Measurements from ENCODE around the gene EPHA8.

The EPHA8 gene

GRCh38 chr1:22627331-22627730 lies 64.0 kb downstream of the EPHA8 start:
- peaks cover 28% of the 10 kb centered on the region for H3K4me1 ChIP-seq (ENCODE audit: insufficient read depth, low read length)
- H3K4me3 ChIP-seq (ENCODE audit: low read length) = no peak overlapping the region
- no peak overlapping the region for H3K27ac ChIP-seq (ENCODE audit: low read length)
- no peaks in the 10 kb centered on the region for H3K36me3 ChIP-seq (ENCODE audit: insufficient read depth, low read depth, low read length)
- H3K9me3 ChIP-seq (ENCODE audit: insufficient read depth, low read depth, low read length) = no peaks in the 10 kb centered on the region
- peaks cover 8% of the 10 kb centered on the region for H3K27me3 ChIP-seq (ENCODE audit: insufficient read depth, low read length)
- H3K9ac ChIP-seq (ENCODE audit: low read depth, low read length) = no peak overlapping the region

GRCh38 chr1:22628698-22629444 lies 65.6 kb downstream of the EPHA8 start:
- peaks cover 8% of the 10 kb centered on the region for H3K27me3 ChIP-seq (ENCODE audit: insufficient read depth, low read length)
- no peak overlapping the region; the same call in 1 of the 2 replicates for H3K9ac ChIP-seq (ENCODE audit: low read depth, low read length)
- H3K27ac ChIP-seq (ENCODE audit: low read length) = no peak overlapping the region
- no peaks in the 10 kb centered on the region for H3K36me3 ChIP-seq (ENCODE audit: insufficient read depth, low read depth, low read length)
- H3K4me3 ChIP-seq (ENCODE audit: low read length) = no peak overlapping the region
- H3K4me1 ChIP-seq (ENCODE audit: insufficient read depth, low read length) = peaks cover 28% of the 10 kb centered on the region
- no peaks in the 10 kb centered on the region for H3K9me3 ChIP-seq (ENCODE audit: insufficient read depth, low read depth, low read length)

- Histone ChIP-seq H3K36me3 (ENCODE audit: insufficient read depth, low read depth, low read length) (no peaks in the 10 kb centered on the region), H3K27ac (ENCODE audit: low read length) (no peak overlapping the region), H3K4me1 (ENCODE audit: insufficient read depth, low read length) (peaks cover 28% of the 10 kb centered on the region), H3K9ac (ENCODE audit: low read depth, low read length) (peak overlapping the region; percentile 30; the same call in 1 of the 2 replicates), H3K4me3 (ENCODE audit: low read length) (0 out of 2 replicates have a peak overlapping the region, but pooled peaks have one; percentile 32), H3K27me3 (ENCODE audit: insufficient read depth, low read length) (peaks cover 8% of the 10 kb centered on the region), H3K9me3 (ENCODE audit: insufficient read depth, low read depth, low read length) (no peaks in the 10 kb centered on the region; the same call in 1 of the 2 replicates)
These were observed 66.6 kb downstream of the EPHA8 start for GRCh38 chr1:22629886-22630285.

DNA sequence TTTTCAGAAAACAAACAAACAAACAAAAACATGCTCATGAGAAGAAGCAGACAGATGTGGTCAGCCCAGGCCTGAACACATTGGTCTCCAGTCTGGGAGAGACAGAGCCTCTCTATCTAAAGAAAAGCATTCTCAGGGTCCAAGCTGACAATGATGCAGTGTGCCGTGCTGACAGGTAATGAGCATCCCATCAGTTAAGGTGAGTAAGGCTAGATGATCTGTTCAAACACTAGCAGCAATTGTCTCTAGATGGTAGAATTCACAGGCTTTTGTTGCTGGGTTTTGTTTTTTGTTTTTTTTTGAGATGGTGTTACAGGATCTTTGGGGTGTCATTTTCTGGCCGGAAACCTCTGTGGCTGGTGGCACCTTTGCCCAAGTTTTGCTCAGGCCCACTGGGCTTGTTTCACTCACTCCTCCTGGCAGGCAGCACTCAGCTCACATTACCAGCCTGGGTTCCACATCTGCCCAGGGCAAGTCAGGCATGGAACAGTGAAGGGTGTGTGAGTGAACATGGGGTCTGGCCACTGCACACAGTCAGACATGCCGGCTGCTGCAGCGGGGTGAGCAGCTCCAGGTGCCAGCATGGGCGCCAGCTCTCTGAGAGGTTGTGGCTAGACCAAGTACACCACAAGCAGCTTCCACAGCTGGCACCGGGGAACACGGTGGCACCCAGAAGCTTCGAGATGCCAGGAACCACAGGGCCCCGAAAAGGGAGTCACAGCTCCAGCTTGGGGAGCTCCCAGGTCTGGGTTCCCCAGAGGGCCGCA lies 70.6 kb downstream of the EPHA8 start:
- H3K27me3 ChIP-seq (ENCODE audit: insufficient read depth, low read length) = no peaks in the 10 kb centered on the region
- H3K36me3 ChIP-seq (ENCODE audit: insufficient read depth, low read depth, low read length) = no peaks in the 10 kb centered on the region
- no peaks in the 10 kb centered on the region; the same call in 1 of the 2 replicates for H3K9me3 ChIP-seq (ENCODE audit: insufficient read depth, low read depth, low read length)
- H3K4me1 ChIP-seq (ENCODE audit: insufficient read depth, low read length) = peaks cover 21% of the 10 kb centered on the region
- no peak overlapping the region for H3K27ac ChIP-seq (ENCODE audit: low read length)
- H3K9ac ChIP-seq (ENCODE audit: low read depth, low read length) = no peak overlapping the region
- no peak overlapping the region for H3K4me3 ChIP-seq (ENCODE audit: low read length)

GRCh38 chr1:22635436-22635835 lies 72.1 kb downstream of the EPHA8 start:
- no peak overlapping the region for H3K9ac ChIP-seq (ENCODE audit: low read depth, low read length)

GRCh38 chr1:22636353-22636752 lies 73.1 kb downstream of the EPHA8 start, which contains the start of gene C1QA:
C1QA (plus strand) TSS chr1:22636628; CDS start chr1:22637617, 989 bp downstream.
- Histone ChIP-seq H3K9ac (ENCODE audit: low read depth, low read length) (no peak within 1 kb of the TSS), H3K4me3 (ENCODE audit: low read length) (no peak within 1 kb of the TSS), H3K4me1 (ENCODE audit: insufficient read depth, low read length) (peaks cover 5% of the 10 kb centered on the region), H3K9me3 (ENCODE audit: insufficient read depth, low read depth, low read length) (no peaks in the 10 kb centered on the region; the same call in 1 of the 2 replicates), H3K27ac (ENCODE audit: low read length) (no peak within 1 kb of the TSS), H3K27me3 (ENCODE audit: insufficient read depth, low read length) (no peaks in the 10 kb centered on the region), H3K36me3 (ENCODE audit: insufficient read depth, low read depth, low read length) (no peaks in the 10 kb centered on the region)

More at GRCh38 chr1:22635436-22635835, 72.1 kb downstream of the EPHA8 start:
- H3K4me1 ChIP-seq (ENCODE audit: insufficient read depth, low read length) = peaks cover 6% of the 10 kb centered on the region
- no peak overlapping the region for H3K27ac ChIP-seq (ENCODE audit: low read length)
- no peaks in the 10 kb centered on the region for H3K27me3 ChIP-seq (ENCODE audit: insufficient read depth, low read length)
- no peaks in the 10 kb centered on the region; the same call in 1 of the 2 replicates for H3K9me3 ChIP-seq (ENCODE audit: insufficient read depth, low read depth, low read length)
- no peaks in the 10 kb centered on the region for H3K36me3 ChIP-seq (ENCODE audit: insufficient read depth, low read depth, low read length)
- no peak overlapping the region for H3K4me3 ChIP-seq (ENCODE audit: low read length)

GRCh38 chr1:22636927-22637326 lies 73.6 kb downstream of the EPHA8 start:
- no peaks in the 10 kb centered on the region; the same call in 1 of the 2 replicates for H3K9me3 ChIP-seq (ENCODE audit: insufficient read depth, low read depth, low read length)
- no peak overlapping the region for H3K27ac ChIP-seq (ENCODE audit: low read length)
- no peak overlapping the region for H3K9ac ChIP-seq (ENCODE audit: low read depth, low read length)
- H3K27me3 ChIP-seq (ENCODE audit: insufficient read depth, low read length) = no peaks in the 10 kb centered on the region
- no peak overlapping the region for H3K4me3 ChIP-seq (ENCODE audit: low read length)
- H3K4me1 ChIP-seq (ENCODE audit: insufficient read depth, low read length) = peaks cover under 1% of the 10 kb centered on the region; the same call in 1 of the 2 replicates
- no peaks in the 10 kb centered on the region for H3K36me3 ChIP-seq (ENCODE audit: insufficient read depth, low read depth, low read length)

DNA sequence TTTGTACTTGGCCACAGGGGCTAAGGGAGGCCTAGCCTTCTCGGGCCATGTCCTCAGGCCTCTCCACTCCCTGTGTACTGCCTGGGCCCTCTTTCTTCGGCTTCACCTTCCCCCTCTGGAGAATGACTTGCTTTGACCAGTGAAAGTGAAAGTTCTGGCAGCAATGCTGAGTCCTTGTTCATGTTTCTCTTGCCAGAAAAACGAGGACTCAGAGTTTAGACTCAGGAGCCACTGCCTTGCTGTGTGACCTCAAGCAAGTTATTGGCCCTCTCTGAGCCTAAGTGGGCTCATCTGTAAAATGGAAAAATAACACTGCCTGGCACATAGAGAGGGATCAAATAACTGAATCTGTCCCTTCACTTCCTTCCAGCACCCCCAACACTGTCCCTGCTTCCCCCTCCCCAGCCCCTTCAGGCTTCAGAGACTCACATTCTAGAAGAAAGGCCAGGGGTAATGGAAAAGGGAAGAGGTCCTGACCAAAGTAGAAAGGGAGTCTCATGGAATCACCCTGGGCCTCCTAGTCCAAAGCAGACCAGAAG lies 74.7 kb downstream of the EPHA8 start:
- Histone ChIP-seq H3K4me1 (ENCODE audit: insufficient read depth, low read length) (no peaks in the 10 kb centered on the region), H3K27me3 (ENCODE audit: insufficient read depth, low read length) (no peaks in the 10 kb centered on the region), H3K36me3 (ENCODE audit: insufficient read depth, low read depth, low read length) (no peaks in the 10 kb centered on the region), H3K4me3 (ENCODE audit: low read length) (no peak overlapping the region), H3K27ac (ENCODE audit: low read length) (no peak overlapping the region), H3K9me3 (ENCODE audit: insufficient read depth, low read depth, low read length) (no peaks in the 10 kb centered on the region; the same call in 1 of the 2 replicates), H3K9ac (ENCODE audit: low read depth, low read length) (no peak overlapping the region)

GRCh38 chr1:22638476-22639234 lies 75.4 kb downstream of the EPHA8 start:
- no peaks in the 10 kb centered on the region; the same call in 1 of the 2 replicates for H3K9me3 ChIP-seq (ENCODE audit: insufficient read depth, low read depth, low read length)
- H3K9ac ChIP-seq (ENCODE audit: low read depth, low read length) = no peak overlapping the region
- H3K27me3 ChIP-seq (ENCODE audit: insufficient read depth, low read length) = no peaks in the 10 kb centered on the region
- no peak overlapping the region for H3K4me3 ChIP-seq (ENCODE audit: low read length)
- H3K4me1 ChIP-seq (ENCODE audit: insufficient read depth, low read length) = no peaks in the 10 kb centered on the region
- no peaks in the 10 kb centered on the region for H3K36me3 ChIP-seq (ENCODE audit: insufficient read depth, low read depth, low read length)
- no peak overlapping the region for H3K27ac ChIP-seq (ENCODE audit: low read length)

DNA sequence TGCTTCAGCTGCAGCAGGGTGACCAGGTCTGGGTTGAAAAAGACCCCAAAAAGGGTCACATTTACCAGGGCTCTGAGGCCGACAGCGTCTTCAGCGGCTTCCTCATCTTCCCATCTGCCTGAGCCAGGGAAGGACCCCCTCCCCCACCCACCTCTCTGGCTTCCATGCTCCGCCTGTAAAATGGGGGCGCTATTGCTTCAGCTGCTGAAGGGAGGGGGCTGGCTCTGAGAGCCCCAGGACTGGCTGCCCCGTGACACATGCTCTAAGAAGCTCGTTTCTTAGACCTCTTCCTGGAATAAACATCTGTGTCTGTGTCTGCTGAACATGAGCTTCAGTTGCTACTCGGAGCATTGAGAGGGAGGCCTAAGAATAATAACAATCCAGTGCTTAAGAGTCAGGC lies 76.0 kb downstream of the EPHA8 start:
- H3K4me3 ChIP-seq (ENCODE audit: low read length) = no peak overlapping the region
- H3K9me3 ChIP-seq (ENCODE audit: insufficient read depth, low read depth, low read length) = no peaks in the 10 kb centered on the region; the same call in 1 of the 2 replicates
- no peaks in the 10 kb centered on the region for H3K27me3 ChIP-seq (ENCODE audit: insufficient read depth, low read length)
- no peak overlapping the region for H3K27ac ChIP-seq (ENCODE audit: low read length)
- H3K36me3 ChIP-seq (ENCODE audit: insufficient read depth, low read depth, low read length) = no peaks in the 10 kb centered on the region
- H3K4me1 ChIP-seq (ENCODE audit: insufficient read depth, low read length) = no peaks in the 10 kb centered on the region
- no peak overlapping the region for H3K9ac ChIP-seq (ENCODE audit: low read depth, low read length)

- no peak overlapping the region for H3K9ac ChIP-seq (ENCODE audit: low read depth, low read length)
- H3K4me3 ChIP-seq (ENCODE audit: low read length) = no peak overlapping the region
- no peaks in the 10 kb centered on the region for H3K9me3 ChIP-seq (ENCODE audit: insufficient read depth, low read depth, low read length)
- H3K36me3 ChIP-seq (ENCODE audit: insufficient read depth, low read depth, low read length) = no peaks in the 10 kb centered on the region
- H3K27ac ChIP-seq (ENCODE audit: low read length) = no peak overlapping the region
- no peaks in the 10 kb centered on the region for H3K27me3 ChIP-seq (ENCODE audit: insufficient read depth, low read length)
- H3K4me1 ChIP-seq (ENCODE audit: insufficient read depth, low read length) = no peaks in the 10 kb centered on the region
These were observed 78.0 kb downstream of the EPHA8 start for GRCh38 chr1:22641247-22641646.

Data from iPS-20b (cell line).